Activated B cell treated with CpG ODN at 0.5 μM for 24 hours (primary cell): Measurements from ENCODE around the gene RAB11FIP3. TPM values are rescaled to one million over a fixed set of nuclear protein-coding genes. Genes with fewer than 3 reads are reported as not detected.

Experiments
- ATAC-seq: fragments of 200-7000 bp; cut with Tn5 transposase; one replicate; pipeline ENCODE4 v1.10.0; 2021; ENCODE audit warnings: low read depth, mild to moderate bottlenecking, moderate library complexity
- CTCF ChIA-PET: fragments of 350-600 bp; sonication (Branson Sonifier 250); formaldehyde crosslinking; loops from one replicate; lab custom pipeline; 2021; ENCODE audit warnings: antibody characterized with exemption; lab: Charles Lee
- POLR2A ChIA-PET: fragments of 350-600 bp; sonication (Branson Sonifier 250); formaldehyde crosslinking; loops from one replicate; lab custom pipeline; 2021; ENCODE audit warnings: antibody characterized with exemption; lab: Charles Lee
- DNase-seq: peaks from one replicate; pipeline ENCODE4 v3.0.0; 2022
- H3K27ac Mint-ChIP-seq: one replicate; pipeline ENCODE4 v1.8.0; 2020; ENCODE audit warnings: mixed read lengths
- H3K27me3 Mint-ChIP-seq: one replicate; pipeline ENCODE4 v1.8.0; 2021; ENCODE audit warnings: mixed read lengths
- H3K36me3 Mint-ChIP-seq: one replicate; pipeline ENCODE4 v1.8.0; 2021; ENCODE audit warnings: low read depth, mixed read lengths
- H3K4me1 Mint-ChIP-seq: one replicate; pipeline ENCODE4 v1.8.0; 2021; ENCODE audit warnings: mixed read lengths
- H3K4me3 Mint-ChIP-seq: one replicate; pipeline ENCODE4 v1.8.0; 2020; ENCODE audit warnings: mild to moderate bottlenecking, mixed read lengths
- H3K9me3 Mint-ChIP-seq: one replicate; pipeline ENCODE4 v1.8.0; 2020; ENCODE audit warnings: mixed read lengths
- intact Hi-C: fragments of 100-400 bp; cut with micrococcal nuclease; formaldehyde crosslinking; loops from one replicate; pipeline ENCODE4 v1.15.1; 2024
- total RNA-seq: library from RNA; stranded (reverse); gene quantifications from 2 replicates; pipeline ENCODE4 v1.2.3, GENCODE V29; 2022
- TF ChIP-seq, protein P1 (sequence below): fragments of 200-600 bp; IDR thresholded peaks from one replicate; pipeline ENCODE4 v1.8.0; 2022; ENCODE audit warnings: antibody characterized with exemption, mild to moderate bottlenecking

The RAB11FIP3 gene
- total RNA-seq, 1 donor from 2014 or later = 35.4 TPM

DNA sequence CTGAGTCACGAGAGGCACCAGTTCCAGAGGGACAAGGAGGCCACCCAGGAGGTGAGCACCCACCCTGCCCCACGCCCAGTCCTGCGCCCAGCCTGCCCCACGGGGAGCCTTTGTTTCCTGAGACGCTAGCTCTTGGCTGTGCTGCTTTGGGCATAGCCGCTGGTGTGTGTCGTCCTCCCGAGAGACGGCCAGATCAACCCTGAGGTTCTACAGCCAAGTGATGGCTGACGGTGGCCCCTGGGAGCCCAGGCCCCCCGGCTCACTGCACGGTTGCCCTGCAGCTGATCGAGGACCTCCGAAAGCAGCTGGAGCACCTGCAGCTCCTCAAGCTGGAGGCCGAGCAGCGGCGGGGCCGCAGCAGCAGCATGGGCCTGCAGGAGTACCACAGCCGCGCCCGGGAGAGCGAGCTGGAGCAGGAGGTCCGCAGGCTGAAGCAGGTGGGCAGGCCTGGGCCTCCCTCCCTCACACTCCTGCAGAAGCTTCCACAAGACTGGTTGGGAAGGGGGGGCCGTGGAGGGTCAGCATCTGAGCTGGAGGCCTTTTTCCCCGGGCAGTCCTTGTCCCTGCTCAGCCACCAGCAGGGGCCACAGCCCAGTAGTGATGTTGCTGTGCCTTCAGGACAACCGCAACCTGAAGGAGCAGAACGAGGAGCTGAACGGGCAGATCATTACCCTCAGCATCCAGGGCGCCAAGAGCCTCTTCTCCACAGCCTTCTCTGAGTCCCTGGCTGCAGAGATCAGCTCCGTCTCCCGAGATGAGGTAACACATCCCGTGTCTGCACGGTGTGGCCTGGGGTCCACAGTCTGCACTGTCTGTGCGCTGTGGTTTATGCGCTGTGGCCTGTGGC, 94.6 kb downstream of the RAB11FIP3 start:
- ATAC-seq (no peak), DNase-seq (no peak)
- no peak overlapping the region for H3K27ac Mint-ChIP-seq
- peaks cover 7% of the 10 kb centered on the region for H3K4me1 Mint-ChIP-seq
- CTCF ChIA-PET = no interaction called here
- TF ChIP-seq, protein P1, sequence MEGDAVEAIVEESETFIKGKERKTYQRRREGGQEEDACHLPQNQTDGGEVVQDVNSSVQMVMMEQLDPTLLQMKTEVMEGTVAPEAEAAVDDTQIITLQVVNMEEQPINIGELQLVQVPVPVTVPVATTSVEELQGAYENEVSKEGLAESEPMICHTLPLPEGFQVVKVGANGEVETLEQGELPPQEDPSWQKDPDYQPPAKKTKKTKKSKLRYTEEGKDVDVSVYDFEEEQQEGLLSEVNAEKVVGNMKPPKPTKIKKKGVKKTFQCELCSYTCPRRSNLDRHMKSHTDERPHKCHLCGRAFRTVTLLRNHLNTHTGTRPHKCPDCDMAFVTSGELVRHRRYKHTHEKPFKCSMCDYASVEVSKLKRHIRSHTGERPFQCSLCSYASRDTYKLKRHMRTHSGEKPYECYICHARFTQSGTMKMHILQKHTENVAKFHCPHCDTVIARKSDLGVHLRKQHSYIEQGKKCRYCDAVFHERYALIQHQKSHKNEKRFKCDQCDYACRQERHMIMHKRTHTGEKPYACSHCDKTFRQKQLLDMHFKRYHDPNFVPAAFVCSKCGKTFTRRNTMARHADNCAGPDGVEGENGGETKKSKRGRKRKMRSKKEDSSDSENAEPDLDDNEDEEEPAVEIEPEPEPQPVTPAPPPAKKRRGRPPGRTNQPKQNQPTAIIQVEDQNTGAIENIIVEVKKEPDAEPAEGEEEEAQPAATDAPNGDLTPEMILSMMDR = no peak
- intact Hi-C loops = no loop called here
- peaks cover 15% of the 10 kb centered on the region for H3K36me3 Mint-ChIP-seq
- no peak overlapping the region for H3K4me3 Mint-ChIP-seq
- H3K9me3 Mint-ChIP-seq = no peaks in the 10 kb centered on the region
- H3K27me3 Mint-ChIP-seq = no peaks in the 10 kb centered on the region
- POLR2A ChIA-PET = interaction anchor here (2.0 kb wide), 1 partner anchor 7 kb away, joined by 5 read pairs; the partner anchor contains the start of gene CAPN15

DNA sequence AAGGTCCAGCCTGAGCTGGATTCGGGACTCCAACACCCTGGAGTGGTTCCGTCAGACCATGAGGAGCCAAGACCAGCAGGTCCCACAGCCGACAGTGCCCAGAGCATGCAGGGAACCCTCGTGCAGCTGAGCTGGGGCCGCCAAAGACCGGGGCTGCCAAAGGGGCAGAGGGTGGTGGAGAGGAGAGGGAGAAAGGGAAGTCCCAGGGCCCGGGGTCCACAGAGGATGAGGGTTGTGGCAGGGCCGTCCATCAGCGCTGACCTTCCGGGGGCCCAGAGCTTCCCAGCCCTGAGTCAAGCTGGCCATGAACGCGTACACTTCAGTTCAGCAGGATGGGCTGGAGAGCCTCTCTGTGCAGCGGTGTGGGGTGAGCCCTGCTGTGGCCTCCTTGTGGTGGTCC, 95.4 kb downstream of the RAB11FIP3 start:
- intact Hi-C loops = no loop called here
- no peak overlapping the region for H3K27ac Mint-ChIP-seq
- CTCF ChIA-PET = no interaction called here
- no peak for ATAC-seq
- no peaks in the 10 kb centered on the region for H3K9me3 Mint-ChIP-seq
- H3K4me3 Mint-ChIP-seq = no peak overlapping the region
- peaks cover 15% of the 10 kb centered on the region for H3K4me1 Mint-ChIP-seq
- TF ChIP-seq, protein P1 = no peak
- no peak for DNase-seq
- peaks cover 11% of the 10 kb centered on the region for H3K36me3 Mint-ChIP-seq
- POLR2A ChIA-PET = no interaction called here
- H3K27me3 Mint-ChIP-seq = no peaks in the 10 kb centered on the region

DNA sequence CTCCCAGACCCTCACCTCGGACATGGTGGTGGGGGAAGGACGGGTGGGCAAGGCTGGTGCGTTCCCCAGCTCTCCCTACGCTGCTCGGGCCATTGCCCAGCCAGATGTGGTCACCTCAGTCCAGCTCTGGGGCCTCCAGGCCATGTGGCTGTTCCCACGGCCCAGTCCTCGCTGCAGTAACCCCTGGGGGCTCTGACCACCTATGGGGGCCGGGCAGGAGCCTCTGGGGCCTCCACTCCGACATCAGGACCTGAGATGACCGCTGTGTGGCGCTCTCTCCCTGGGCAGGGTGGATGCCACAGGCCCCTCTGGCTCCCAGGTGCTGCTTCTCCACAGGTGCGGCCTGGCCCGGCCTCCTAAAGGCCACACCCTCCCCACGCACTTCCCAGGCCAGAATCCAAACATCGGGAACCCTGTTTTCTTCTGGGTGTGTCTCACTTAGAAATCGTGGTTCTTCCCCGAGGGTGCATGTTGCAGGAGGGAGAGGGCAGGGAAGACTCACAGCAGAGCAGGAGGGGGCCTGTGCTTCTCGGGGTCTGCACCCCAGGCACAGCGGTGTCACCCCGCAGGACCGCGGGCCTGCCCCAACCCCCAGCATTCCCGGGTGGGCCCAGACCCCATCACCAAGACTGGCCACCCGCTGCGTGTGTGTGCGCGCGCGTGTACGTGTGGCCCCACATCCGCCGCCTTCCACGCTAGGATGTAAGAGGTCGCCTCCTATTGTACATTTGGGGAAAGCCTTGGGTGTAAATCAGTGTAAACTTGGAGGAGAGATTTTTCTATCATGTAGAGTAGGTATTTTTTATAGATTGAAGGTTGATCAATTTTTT, 96.1 kb downstream of the RAB11FIP3 start:
- POLR2A ChIA-PET = no interaction called here
- Mint-ChIP-seq H3K27ac (no peak overlapping the region), H3K9me3 (no peaks in the 10 kb centered on the region), H3K4me1 (peaks cover 22% of the 10 kb centered on the region), H3K36me3 (peaks cover 11% of the 10 kb centered on the region), H3K27me3 (no peaks in the 10 kb centered on the region), H3K4me3 (no peak overlapping the region)
- CTCF ChIA-PET = no interaction called here
- ATAC-seq (no peak), DNase-seq (no peak)
- TF ChIP-seq, protein P1 = no peak
- intact Hi-C loops = no loop called here

DNA sequence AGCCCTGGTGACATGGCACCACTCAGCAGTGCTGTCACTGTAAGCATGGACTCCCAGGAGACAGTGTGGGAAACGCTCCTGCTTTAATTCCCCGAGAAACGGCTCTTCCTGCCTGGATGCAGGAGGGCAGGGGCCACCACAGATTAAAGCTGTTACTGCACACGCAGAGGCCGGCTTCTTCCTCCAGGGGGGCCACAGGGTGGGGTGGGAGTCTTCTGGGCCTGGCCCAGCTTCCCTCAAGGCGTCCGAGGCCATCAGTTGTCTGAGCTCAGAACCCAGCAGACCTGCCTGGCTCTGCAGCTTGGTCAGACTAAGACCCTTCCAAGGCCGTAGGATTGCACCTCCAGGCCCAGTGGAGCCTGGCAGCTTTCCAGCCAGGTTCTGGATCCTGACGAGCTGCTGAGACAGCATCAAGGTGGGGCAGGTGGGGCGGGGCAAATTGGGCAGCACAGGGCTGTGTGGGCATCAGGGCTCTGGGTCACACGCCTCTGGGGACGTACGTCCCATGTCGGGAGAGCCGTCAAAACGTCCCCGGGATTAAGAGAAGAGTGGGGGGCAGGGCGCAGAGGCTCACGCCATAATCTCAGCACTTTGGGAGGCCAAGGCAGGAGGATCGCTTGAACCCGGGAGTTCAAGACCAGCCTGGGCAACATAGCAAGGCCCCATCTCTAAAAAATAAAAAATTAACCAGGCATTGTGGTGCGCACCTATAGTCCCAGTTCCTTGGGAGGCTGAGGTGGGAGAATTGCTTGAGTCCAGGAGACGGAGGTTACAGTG, 97.1 kb downstream of the RAB11FIP3 start:
- Mint-ChIP-seq H3K4me3 (no peak overlapping the region), H3K27me3 (no peaks in the 10 kb centered on the region), H3K36me3 (peaks cover 11% of the 10 kb centered on the region), H3K9me3 (no peaks in the 10 kb centered on the region), H3K27ac (no peak overlapping the region), H3K4me1 (peaks cover 24% of the 10 kb centered on the region)
- no peak for ATAC-seq
- CTCF ChIA-PET = no interaction called here
- intact Hi-C loops = no loop called here
- TF ChIP-seq, protein P1 = no peak
- DNase-seq = no peak
- POLR2A ChIA-PET = interaction anchor here (0.7 kb wide), 1 partner anchor 11 kb away, joined by 3 read pairs; no protein-coding TSS in a partner anchor
